Activated naive CD8-positive, alpha-beta T cell treated with anti-CD3 and anti-CD28 coated beads, Interleukin-2, amount 10 ng/mL, durations not matched to agents 7 days and 5 days (primary cell): Measurements from ENCODE around the gene ZFP90. TPM values are rescaled to one million over a fixed set of nuclear protein-coding genes. Genes with fewer than 3 reads are reported as not detected.
A peak's percentile ranks its signal among the peaks of the same experiment; 100 is the strongest.

Source experiments
- ATAC-seq: fragments of 150-1000 bp; cut with Tn5 transposase; one replicate; pipeline ENCODE4 v1.10.0; 2021; ENCODE audit warnings: low read depth, moderate library complexity
- POLR2A ChIA-PET: fragments of 350-600 bp; sonication (Branson Sonifier 250); formaldehyde crosslinking; loops from one replicate; lab custom pipeline; 2021; ENCODE audit warnings: antibody characterized with exemption; lab: Charles Lee
- DNase-seq: peaks from one replicate; pipeline ENCODE4 v3.0.0; 2021
- H3K27ac Mint-ChIP-seq: one replicate; pipeline ENCODE4 v1.8.0; 2022; ENCODE audit warnings: mild to moderate bottlenecking, mixed read lengths
- H3K27me3 Mint-ChIP-seq: one replicate; pipeline ENCODE4 v1.8.0; 2022; ENCODE audit warnings: mild to moderate bottlenecking, moderate library complexity, mixed read lengths
- H3K36me3 Mint-ChIP-seq: one replicate; pipeline ENCODE4 v1.8.0; 2021; ENCODE audit warnings: mild to moderate bottlenecking, mixed read lengths
- H3K4me1 Mint-ChIP-seq: one replicate; pipeline ENCODE4 v1.8.0; 2021; ENCODE audit warnings: mixed read lengths
- H3K4me3 Mint-ChIP-seq: one replicate; pipeline ENCODE4 v1.8.0; 2022; ENCODE audit warnings: mild to moderate bottlenecking, moderate library complexity, mixed read lengths
- H3K9me3 Mint-ChIP-seq: one replicate; pipeline ENCODE4 v1.8.0; 2021; ENCODE audit warnings: mixed read lengths
- total RNA-seq, 2 experiments: library from RNA; stranded (reverse); gene quantifications; one replicate each; pipeline ENCODE4 v1.2.3, GENCODE V29; 2021

ZFP90 gene
- total RNA-seq, 2 experiments from 2014 or later, result 53.5 to 54.2 TPM

DNA sequence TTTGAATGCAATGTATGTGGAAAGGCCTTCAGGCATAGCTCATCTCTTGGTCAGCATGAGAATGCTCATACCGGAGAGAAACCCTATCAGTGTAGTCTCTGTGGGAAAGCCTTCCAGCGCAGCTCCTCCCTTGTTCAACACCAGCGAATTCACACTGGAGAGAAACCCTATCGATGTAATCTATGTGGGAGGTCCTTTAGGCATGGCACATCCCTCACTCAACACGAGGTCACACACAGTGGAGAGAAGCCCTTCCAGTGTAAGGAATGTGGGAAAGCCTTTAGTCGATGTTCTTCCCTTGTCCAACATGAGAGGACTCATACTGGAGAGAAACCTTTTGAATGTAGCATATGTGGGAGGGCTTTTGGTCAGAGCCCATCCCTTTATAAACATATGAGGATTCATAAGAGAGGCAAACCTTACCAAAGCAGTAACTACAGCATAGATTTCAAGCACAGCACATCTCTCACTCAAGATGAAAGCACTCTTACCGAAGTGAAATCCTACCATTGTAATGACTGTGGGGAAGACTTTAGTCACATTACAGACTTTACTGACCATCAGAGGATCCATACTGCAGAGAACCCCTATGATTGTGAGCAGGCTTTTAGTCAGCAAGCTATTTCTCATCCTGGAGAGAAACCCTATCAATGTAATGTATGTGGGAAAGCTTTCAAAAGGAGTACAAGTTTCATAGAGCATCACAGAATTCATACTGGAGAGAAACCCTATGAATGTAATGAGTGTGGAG, 24.7 kb downstream of the ZFP90 start:
- Mint-ChIP-seq H3K27ac (no peak overlapping the region), H3K36me3 (peaks cover 78% of the 10 kb centered on the region), H3K27me3 (no peaks in the 10 kb centered on the region), H3K4me1 (no peaks in the 10 kb centered on the region), H3K9me3 (peaks cover 62% of the 10 kb centered on the region), H3K4me3 (no peak overlapping the region)
- ATAC-seq, result no peak
- POLR2A ChIA-PET, result interaction anchor here (0.6 kb wide), 1 partner anchor 25 kb away, joined by 3 read pairs; the partner anchor contains the start of gene ZFP90
- no peak for DNase-seq

DNA sequence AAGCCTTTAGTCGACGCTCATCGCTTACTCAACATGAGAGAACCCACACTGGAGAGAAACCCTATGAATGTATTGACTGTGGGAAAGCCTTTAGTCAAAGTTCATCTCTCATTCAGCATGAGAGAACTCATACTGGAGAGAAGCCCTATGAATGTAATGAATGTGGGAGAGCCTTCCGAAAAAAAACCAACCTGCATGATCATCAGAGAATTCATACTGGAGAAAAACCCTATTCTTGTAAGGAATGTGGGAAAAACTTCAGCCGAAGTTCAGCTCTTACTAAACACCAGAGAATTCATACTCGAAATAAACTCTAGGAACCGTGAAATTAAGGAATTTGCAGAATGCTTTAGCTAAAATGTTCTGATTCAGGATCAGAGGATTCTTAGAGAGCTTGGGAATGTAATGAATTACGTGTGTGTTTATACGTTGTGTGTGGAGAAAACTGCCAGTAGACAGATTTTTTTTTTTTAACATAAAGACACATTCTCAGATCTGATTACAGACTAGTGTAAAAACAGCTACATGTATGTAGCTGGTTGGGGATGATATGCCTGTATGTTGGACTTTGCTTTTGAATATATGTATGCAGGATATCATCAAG, 25.4 kb downstream of the ZFP90 start:
- H3K9me3 Mint-ChIP-seq, result peaks cover 59% of the 10 kb centered on the region
- H3K4me1 Mint-ChIP-seq, result no peaks in the 10 kb centered on the region
- H3K36me3 Mint-ChIP-seq, result peaks cover 74% of the 10 kb centered on the region
- POLR2A ChIA-PET, result no interaction called here
- no peak overlapping the region for H3K4me3 Mint-ChIP-seq
- no peak overlapping the region for H3K27ac Mint-ChIP-seq
- DNase-seq (no peak), ATAC-seq (no peak)
- H3K27me3 Mint-ChIP-seq, result no peaks in the 10 kb centered on the region

DNA sequence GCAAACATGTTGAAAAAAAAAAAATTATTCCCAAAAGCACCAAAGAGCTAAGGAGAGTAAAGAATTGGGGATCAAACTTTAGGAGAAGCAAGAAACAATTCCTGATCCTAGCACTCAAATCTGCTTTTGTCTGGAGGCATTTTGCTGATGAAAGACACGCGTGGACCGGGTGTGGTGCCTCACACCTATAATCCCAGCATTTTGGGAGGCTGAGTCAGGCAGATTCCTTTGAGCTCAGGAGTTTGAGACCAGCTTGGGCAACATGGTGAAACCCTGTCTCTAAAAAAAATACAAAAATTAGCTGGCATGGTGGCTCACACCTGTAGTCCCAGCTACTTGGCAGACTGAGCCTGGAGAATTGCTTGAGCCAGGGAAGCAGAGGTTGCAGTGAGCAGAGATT, 35.4 kb downstream of the ZFP90 start:
- Mint-ChIP-seq H3K27ac (no peak overlapping the region), H3K9me3 (peaks cover 44% of the 10 kb centered on the region), H3K27me3 (no peaks in the 10 kb centered on the region), H3K4me1 (no peaks in the 10 kb centered on the region), H3K36me3 (peaks cover 42% of the 10 kb centered on the region), H3K4me3 (no peak overlapping the region)
- DNase-seq (no peak), ATAC-seq (no peak)
- POLR2A ChIA-PET, result interaction anchor here (0.7 kb wide), 1 partner anchor 125 kb away, joined by 3 read pairs; no protein-coding TSS in a partner anchor

DNA sequence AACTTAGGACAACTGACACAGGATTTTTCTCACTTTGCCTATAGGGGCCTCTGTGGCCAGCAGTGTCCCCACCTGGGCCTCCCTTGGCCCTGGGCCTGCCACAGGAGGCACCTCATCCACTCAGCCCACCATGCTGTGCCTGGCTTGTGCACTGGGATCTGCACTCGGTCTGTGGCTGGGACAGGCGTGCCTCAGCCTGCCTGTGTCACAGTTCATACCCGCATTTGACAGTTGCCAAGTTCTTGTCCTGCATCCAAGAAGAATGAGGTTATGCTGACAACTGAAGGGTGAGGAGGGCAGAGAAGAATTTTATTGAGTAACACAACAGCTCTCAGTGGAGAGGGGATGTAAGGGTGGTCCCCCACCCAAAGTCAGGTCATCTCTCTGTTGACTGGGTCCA, 36.0 kb downstream of the ZFP90 start:
- no peaks in the 10 kb centered on the region for H3K4me1 Mint-ChIP-seq
- no peaks in the 10 kb centered on the region for H3K27me3 Mint-ChIP-seq
- POLR2A ChIA-PET, result interaction anchor here (0.7 kb wide), 1 partner anchor 126 kb away, joined by 3 read pairs; no protein-coding TSS in a partner anchor
- DNase-seq (no peak), ATAC-seq (no peak)
- H3K27ac Mint-ChIP-seq, result no peak overlapping the region
- H3K36me3 Mint-ChIP-seq, result peaks cover 37% of the 10 kb centered on the region
- H3K4me3 Mint-ChIP-seq, result no peak overlapping the region
- peaks cover 40% of the 10 kb centered on the region for H3K9me3 Mint-ChIP-seq

DNA sequence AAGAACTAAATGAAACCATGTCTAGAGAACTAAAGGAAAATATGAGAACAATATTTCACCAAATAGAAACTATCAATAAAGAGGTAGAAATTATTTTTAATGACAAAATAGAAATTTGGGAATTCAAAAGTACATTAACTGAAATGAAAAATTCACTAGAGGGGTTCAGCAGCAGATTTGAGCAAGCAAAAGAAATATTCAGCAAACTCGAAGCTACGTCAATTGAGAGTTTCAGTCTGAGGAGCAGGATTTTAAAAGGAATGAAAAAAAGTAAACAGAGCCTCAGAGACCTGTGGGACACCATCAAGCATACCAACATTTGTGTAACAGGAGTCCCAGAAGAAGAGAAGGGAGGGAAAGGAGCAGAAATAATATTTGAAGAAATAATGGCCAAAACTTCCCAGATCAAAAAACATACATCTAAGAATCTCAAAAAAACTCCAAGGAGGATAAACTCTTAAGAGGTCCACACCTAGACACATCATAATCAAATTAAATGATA, 38.3 kb downstream of the ZFP90 start:
- ATAC-seq (no peak), DNase-seq (no peak)
- Mint-ChIP-seq H3K4me1 (no peaks in the 10 kb centered on the region), H3K4me3 (no peak overlapping the region), H3K36me3 (peaks cover 22% of the 10 kb centered on the region), H3K27me3 (no peaks in the 10 kb centered on the region), H3K9me3 (peaks cover 28% of the 10 kb centered on the region), H3K27ac (no peak overlapping the region)
- POLR2A ChIA-PET, result interaction anchor here (0.6 kb wide), 1 partner anchor 49 kb away, joined by 3 read pairs; no protein-coding TSS in a partner anchor

DNA sequence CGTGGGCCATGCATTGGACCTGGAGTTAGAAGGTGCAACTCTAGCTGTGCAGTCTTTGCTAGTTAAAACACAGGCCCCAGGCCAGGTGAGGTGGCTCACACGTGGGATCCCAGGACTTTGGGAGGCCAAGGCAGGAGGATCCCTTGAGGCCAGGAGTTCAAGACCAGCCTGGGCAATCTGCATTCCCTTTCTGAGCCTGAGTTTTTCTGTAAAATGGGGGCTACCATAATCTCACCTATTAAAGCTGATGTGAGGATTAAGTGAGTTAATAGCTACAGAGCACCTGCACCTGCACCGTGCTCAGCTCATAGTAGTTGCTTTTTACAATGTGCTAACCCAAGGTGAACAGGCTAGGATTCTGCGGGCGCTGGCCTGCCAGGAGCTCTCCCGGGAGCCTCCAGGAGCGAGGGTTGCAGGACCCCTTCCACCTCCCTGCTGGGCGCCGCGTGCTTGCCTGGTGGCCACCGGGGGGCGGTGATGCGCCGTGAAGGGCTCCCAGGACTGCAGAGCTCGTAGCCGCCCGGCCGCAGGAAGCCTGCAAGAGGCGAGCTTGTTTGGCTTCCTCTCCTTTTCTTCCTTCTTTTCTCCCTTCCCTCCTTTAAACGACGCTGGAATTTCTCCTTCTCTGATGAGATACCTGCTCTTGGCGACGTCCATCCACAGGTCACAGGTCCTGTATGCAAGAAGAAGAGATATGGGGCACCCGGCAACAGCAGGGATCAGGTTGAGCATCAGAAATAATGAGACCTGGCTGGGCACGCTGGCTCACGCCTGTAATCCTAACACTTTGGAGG, 51.3 kb downstream of the ZFP90 start:
- Mint-ChIP-seq H3K4me3 (peak overlapping the region; percentile 25), H3K36me3 (peaks cover 7% of the 10 kb centered on the region), H3K9me3 (peaks cover 8% of the 10 kb centered on the region), H3K27ac (no peak overlapping the region), H3K4me1 (peaks cover 2% of the 10 kb centered on the region), H3K27me3 (peaks cover 3% of the 10 kb centered on the region)
- peak; percentile 90 for ATAC-seq
- DNase-seq, result peak; percentile 73
- POLR2A ChIA-PET, result no interaction called here

DNA sequence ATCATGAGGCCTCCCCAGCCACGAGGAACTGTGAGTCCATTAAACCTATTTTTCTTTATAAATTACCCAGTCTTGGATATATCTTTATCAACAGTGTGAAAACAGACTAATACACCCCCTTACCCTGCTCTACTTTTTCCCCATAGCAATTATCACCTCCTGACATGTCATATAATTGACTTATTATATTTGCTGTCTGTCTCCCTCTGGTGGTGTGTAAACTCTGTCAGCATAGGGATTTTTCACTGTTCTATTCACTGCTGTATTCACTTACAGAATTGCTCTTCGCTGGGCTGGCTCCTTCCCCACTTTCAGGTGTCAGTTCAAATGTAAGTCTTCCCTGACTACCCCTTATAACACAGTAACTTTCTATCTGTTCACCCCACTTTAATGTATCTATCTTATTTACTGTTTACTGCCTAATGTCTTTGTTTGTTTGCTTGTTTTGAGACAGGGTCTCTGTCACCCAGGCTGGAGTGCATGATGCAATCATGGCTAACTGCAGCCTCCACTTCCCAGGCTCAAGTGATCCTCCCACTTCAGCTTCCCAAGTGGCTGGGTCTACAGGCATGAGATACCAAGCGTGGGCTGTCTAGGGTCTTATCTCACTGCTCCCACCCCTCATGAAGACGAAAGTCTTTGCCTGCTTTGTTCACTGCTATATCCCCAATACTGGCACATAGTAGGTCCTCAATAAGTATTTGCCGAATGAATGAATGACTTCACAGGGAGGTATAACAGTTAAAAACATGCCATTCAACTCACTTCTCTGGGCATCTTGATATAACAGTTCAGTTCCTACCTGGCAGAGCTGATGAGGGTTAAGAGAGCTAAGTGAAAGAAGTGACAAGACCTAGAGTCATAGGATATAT, 53.6 kb downstream of the ZFP90 start:
- H3K4me3 Mint-ChIP-seq, result no peak overlapping the region
- H3K27ac Mint-ChIP-seq, result no peak overlapping the region
- H3K36me3 Mint-ChIP-seq, result peaks cover 7% of the 10 kb centered on the region
- H3K9me3 Mint-ChIP-seq, result peaks cover 8% of the 10 kb centered on the region
- DNase-seq (no peak), ATAC-seq (no peak)
- POLR2A ChIA-PET, result no interaction called here
- peaks cover 3% of the 10 kb centered on the region for H3K27me3 Mint-ChIP-seq
- H3K4me1 Mint-ChIP-seq, result peaks cover 2% of the 10 kb centered on the region

DNA sequence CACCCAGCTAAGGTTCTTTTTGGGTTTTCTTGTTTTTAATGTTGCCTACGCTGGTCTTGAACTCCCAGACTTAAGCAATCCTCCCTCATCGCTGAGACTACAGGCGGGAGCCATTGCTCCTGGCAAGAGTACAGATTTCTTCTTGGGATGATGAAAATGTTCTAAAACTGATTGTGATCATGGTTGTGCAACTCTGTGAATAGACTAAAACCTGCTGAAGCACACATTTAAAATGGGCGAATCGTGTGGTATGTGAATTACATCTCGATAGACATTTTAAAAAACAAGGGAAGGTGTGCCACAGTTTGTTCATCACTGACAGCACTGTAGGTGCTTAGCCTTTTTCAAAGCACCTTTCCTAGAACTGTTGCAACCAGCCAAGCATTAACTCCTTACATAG, 57.2 kb downstream of the ZFP90 start:
- Mint-ChIP-seq H3K27me3 (no peaks in the 10 kb centered on the region), H3K4me3 (no peak overlapping the region), H3K9me3 (peaks cover 5% of the 10 kb centered on the region), H3K4me1 (no peaks in the 10 kb centered on the region), H3K36me3 (peaks cover 6% of the 10 kb centered on the region), H3K27ac (no peak overlapping the region)
- ATAC-seq (no peak), DNase-seq (no peak)
- POLR2A ChIA-PET, result no interaction called here

DNA sequence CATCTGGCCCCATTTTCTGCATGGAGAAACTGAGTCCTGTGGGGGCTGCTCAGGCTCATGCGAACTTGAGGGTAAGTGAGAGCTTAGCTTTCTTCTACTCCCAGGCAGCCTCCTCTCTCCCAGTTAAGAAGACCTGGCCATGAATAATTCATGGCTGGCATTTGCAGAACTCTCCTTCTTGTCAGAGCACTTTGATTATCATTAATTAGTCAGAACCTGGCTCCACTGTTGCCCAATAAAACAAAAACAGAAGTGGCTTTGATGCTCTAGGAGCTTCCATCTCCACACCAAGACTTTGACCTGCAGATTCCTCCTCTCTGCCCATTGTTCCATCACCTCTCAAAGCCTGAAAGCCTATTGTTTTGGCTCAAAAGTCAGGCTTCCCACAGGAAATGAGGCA, 60.5 kb downstream of the ZFP90 start:
- H3K36me3 Mint-ChIP-seq, result no peaks in the 10 kb centered on the region
- H3K4me3 Mint-ChIP-seq, result no peak overlapping the region
- POLR2A ChIA-PET, result interaction anchor here (0.6 to 0.8 kb wide), 2 partner anchors 71 to 79 kb away, joined by 3 read pairs; no protein-coding TSS in a partner anchor
- no peak overlapping the region for H3K27ac Mint-ChIP-seq
- no peaks in the 10 kb centered on the region for H3K4me1 Mint-ChIP-seq
- H3K27me3 Mint-ChIP-seq, result no peaks in the 10 kb centered on the region
- no peak for ATAC-seq
- DNase-seq, result no peak
- H3K9me3 Mint-ChIP-seq, result no peaks in the 10 kb centered on the region

DNA sequence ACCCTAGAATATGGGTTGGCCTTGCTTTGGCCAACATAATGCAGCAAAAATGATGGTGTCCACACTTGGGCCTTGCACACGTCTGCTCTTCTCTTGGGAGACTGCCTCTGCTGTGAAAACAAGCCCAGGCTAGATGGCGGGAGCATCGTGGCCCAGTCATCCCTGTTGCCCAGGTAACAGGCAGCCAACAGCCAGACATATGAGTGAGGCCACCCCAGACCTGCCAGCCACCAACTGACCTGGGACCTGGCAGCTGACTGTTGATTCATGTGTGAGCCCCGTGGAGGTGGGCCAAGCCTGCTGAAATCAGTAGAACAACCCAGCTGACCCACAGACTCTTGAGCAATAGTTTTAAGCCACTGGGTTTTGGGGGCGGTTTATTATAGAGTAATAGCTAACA, 66.7 kb downstream of the ZFP90 start:
- Mint-ChIP-seq H3K27me3 (no peaks in the 10 kb centered on the region), H3K4me3 (no peak overlapping the region), H3K9me3 (peaks cover 1% of the 10 kb centered on the region), H3K36me3 (no peaks in the 10 kb centered on the region), H3K4me1 (no peaks in the 10 kb centered on the region), H3K27ac (no peak overlapping the region)
- POLR2A ChIA-PET, result no interaction called here
- ATAC-seq (no peak), DNase-seq (no peak)

DNA sequence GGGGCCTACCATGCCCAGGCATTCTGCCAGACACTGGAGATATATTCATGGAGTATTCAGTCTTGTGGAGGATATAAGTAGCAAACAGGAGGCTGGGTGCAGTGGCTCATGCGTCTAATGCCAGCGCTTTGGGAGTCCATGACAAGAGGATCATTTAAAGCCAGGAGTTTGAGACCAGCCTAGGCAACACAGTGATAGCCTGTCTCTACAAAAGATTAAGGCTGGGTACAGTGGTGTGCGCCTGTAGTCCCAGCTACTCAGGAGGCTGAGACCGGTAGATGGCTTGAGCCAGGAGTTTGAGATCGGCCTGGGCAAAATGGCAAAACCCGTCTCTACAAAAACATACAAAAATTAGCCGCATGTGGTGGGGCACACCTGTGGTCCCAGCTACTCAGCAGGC, 68.4 kb downstream of the ZFP90 start:
- POLR2A ChIA-PET, result no interaction called here
- DNase-seq, result no peak
- H3K4me1 Mint-ChIP-seq, result no peaks in the 10 kb centered on the region
- ATAC-seq, result no peak
- no peak overlapping the region for H3K27ac Mint-ChIP-seq
- no peaks in the 10 kb centered on the region for H3K27me3 Mint-ChIP-seq
- H3K9me3 Mint-ChIP-seq, result peaks cover 4% of the 10 kb centered on the region
- no peaks in the 10 kb centered on the region for H3K36me3 Mint-ChIP-seq
- no peak overlapping the region for H3K4me3 Mint-ChIP-seq

DNA sequence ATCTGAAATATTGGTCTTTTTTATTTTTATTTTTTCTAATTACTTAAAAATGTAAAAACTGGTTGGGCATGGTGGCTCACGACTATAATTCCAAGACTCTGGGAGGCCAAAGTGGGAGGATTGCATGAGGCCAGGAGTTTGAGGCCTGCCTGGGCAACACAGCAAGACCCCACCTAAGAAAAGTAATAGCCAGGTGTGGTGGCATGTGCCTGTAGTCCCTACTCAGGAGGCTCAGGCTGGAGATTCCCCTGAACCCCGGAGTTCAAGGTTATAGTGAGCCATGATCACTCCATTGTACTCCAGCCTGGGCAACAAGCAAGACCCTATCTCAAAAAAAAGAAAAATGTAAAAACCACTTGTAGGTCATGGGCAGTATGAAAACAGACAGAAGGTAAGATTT, 69.2 kb downstream of the ZFP90 start:
- Mint-ChIP-seq H3K4me1 (no peaks in the 10 kb centered on the region), H3K27ac (no peak overlapping the region), H3K9me3 (peaks cover 6% of the 10 kb centered on the region), H3K36me3 (no peaks in the 10 kb centered on the region), H3K27me3 (no peaks in the 10 kb centered on the region), H3K4me3 (no peak overlapping the region)
- POLR2A ChIA-PET, result no interaction called here
- ATAC-seq (no peak), DNase-seq (no peak)
